Esophagus squamous epithelium (tissue), 5 donors: ENCODE data around the gene SPATA9. TPM values are rescaled to one million over a fixed set of nuclear protein-coding genes. Genes with fewer than 3 reads are reported as not detected.
"Not testable (repeated sequence)": the region's sequence is repeated elsewhere in the genome, so short reads cannot be mapped to it uniquely, and the experiment has no call there.

Source experiments
- DNase-seq: peaks from one replicate; lab custom pipeline; 2025; lab: John Stamatoyannopoulos, UW
- H3K27ac ChIP-seq, 4 donors: fragments of 200-600 bp; sonication (generic); one replicate each; pipeline ENCODE4 v1.5.1; 2016 to 2019; ENCODE audit warnings: mild to moderate bottlenecking in 1 of 4
- H3K27me3 ChIP-seq, 4 donors: fragments of 200-600 bp; sonication (generic); 1 replicate in 3 of 4; 2 replicates in 1 of 4; pipeline versions ENCODE4 v1.5.1 to v1.6.0; 2017 to 2021; ENCODE audit warnings: antibody characterized with exemption in 1 of 4
- H3K36me3 ChIP-seq, 3 donors: fragments of 200-600 bp; sonication (generic); one replicate each; pipeline ENCODE4 v1.5.1; 2016 to 2019
- H3K4me1 ChIP-seq, 3 donors: fragments of 200-600 bp; sonication (generic); one replicate each; pipeline ENCODE4 v1.5.1; 2017 to 2019
- H3K4me3 ChIP-seq, 4 donors: fragments of 200-600 bp; sonication (generic); 1 replicate in 3 of 4; 2 replicates in 1 of 4; pipeline ENCODE4 v1.5.1; 2016 to 2019; ENCODE audit warnings: mild to moderate bottlenecking in 2 of 4, moderate library complexity in 1 of 4
- H3K9me3 ChIP-seq, 3 donors: fragments of 200-600 bp; sonication (generic); one replicate each; pipeline ENCODE4 v1.5.1; 2016 to 2019
- CTCF ChIP-seq, 6 experiments: fragments of 450-650 bp in 4 of 6; fragments of 200-600 bp in 2 of 6; sonication (generic) in 2 of 6; IDR thresholded peaks; one replicate each; pipeline ENCODE4 v1.5.1; 2016 to 2019; ENCODE audit warnings: antibody characterized with exemption in 6 of 6, mild to moderate bottlenecking in 4 of 6, moderate library complexity in 4 of 6
- POLR2A ChIP-seq, 4 donors: fragments of 450-650 bp; IDR thresholded peaks; one replicate each; pipeline ENCODE4 v1.6.1; 2017; ENCODE audit warnings: antibody characterized with exemption in 4 of 4, mild to moderate bottlenecking in 4 of 4, moderate library complexity in 3 of 4
- WGBS, 2 donors: methylation state at CpG; one replicate each; pipeline ENCODE4 v1.1.5; 2018; 5-methylcytosine and 5-hydroxymethylcytosine counted together
- intact Hi-C: fragments of 100-400 bp; cut with DNase I; formaldehyde crosslinking; loops from one replicate; pipeline ENCODE4 v1.15.0; 2022
- total RNA-seq, 4 donors: library from RNA; depleted of rRNA; stranded (reverse); fragments of >200 nt; gene quantifications; one replicate each; pipeline ENCODE4 v1.1.0, GENCODE V29; 2016
- donor health status: DM: yes; HTN: yes; CAD: no.

The SPATA9 gene
- total RNA-seq, 4 donors from 2014 or later: not detected

GRCh38 chr5:95713960-95714710 is 31.3 kb upstream of the SPATA9 start:
- H3K4me3 ChIP-seq: no peak overlapping the region
- no peaks in the 10 kb centered on the region for H3K36me3 ChIP-seq
- H3K9me3 ChIP-seq: no peaks in the 10 kb centered on the region
- peaks cover 0 to 13% (median 0%) of the 10 kb centered on the region in 3 donors for H3K4me1 ChIP-seq
- H3K27ac ChIP-seq: no peak overlapping the region
- TF ChIP-seq CTCF (IDR thresholded peaks at IDR 0.05): no peak
- no peak for TF ChIP-seq POLR2A (IDR thresholded peaks at IDR 0.05)
- intact Hi-C loops: no loop called here
- DNase-seq: no peak
- WGBS, 2 donors: 73 to 82% methylated on average over 4 of the region's 4 CpGs
- H3K27me3 ChIP-seq: no peaks in the 10 kb centered on the region

- H3K27ac ChIP-seq, H3K36me3 ChIP-seq, H3K9me3 ChIP-seq, intact Hi-C loops, H3K4me3 ChIP-seq, H3K27me3 ChIP-seq, DNase-seq: not testable (repeated sequence)
- 91 to 100% methylated on average over 2 to 5 of the region's 5 CpGs for WGBS, 2 donors
- H3K4me1 ChIP-seq: peaks cover 0 to 13% (median 0%) of the 10 kb centered on the region in 3 donors
Observed at GRCh38 chr5:95713246-95713645, 30.5 kb upstream of the SPATA9 start.

- DNase-seq: no peak
- Histone ChIP-seq H3K36me3 (no peaks in the 10 kb centered on the region), H3K27me3 (no peaks in the 10 kb centered on the region), H3K9me3 (no peaks in the 10 kb centered on the region), H3K27ac (no peak overlapping the region), H3K4me3 (no peak overlapping the region), H3K4me1 (peaks cover 0 to 13% (median 0%) of the 10 kb centered on the region in 3 donors)
- intact Hi-C loops: no loop called here
- 40 to 43% methylated on average over 2 of the region's 2 CpGs for WGBS, 2 donors
- no peak for TF ChIP-seq POLR2A (IDR thresholded peaks at IDR 0.05)
- TF ChIP-seq CTCF (IDR thresholded peaks at IDR 0.05): no peak
Observed at GRCh38 chr5:95712347-95712958, 29.7 kb upstream of the SPATA9 start.

GRCh38 chr5:95711501-95712346 is 28.9 kb upstream of the SPATA9 start:
- Histone ChIP-seq H3K27me3 (no peaks in the 10 kb centered on the region), H3K9me3 (no peaks in the 10 kb centered on the region), H3K27ac (no peak overlapping the region), H3K4me3 (no peak overlapping the region), H3K36me3 (no peaks in the 10 kb centered on the region), H3K4me1 (peaks cover 0 to 13% (median 0%) of the 10 kb centered on the region in 3 donors)
- no peak for DNase-seq
- no peak for TF ChIP-seq POLR2A (IDR thresholded peaks at IDR 0.05)
- no peak for TF ChIP-seq CTCF (IDR thresholded peaks at IDR 0.05)
- intact Hi-C loops: no loop called here
- 88 to 95% methylated on average over 18 to 27 of the region's 27 CpGs for WGBS, 2 donors

GRCh38 chr5:95710651-95711500 is 28.1 kb upstream of the SPATA9 start:
- H3K4me3 ChIP-seq, H3K27me3 ChIP-seq, H3K27ac ChIP-seq, DNase-seq, intact Hi-C loops, H3K36me3 ChIP-seq, H3K9me3 ChIP-seq: not testable (repeated sequence)
- H3K4me1 ChIP-seq: peaks cover 0 to 13% (median 0%) of the 10 kb centered on the region in 3 donors
- WGBS, 2 donors: 68 to 85% methylated on average over 8 to 21 of the region's 23 CpGs
